NT2/D1 (cell line): ENCODE measurements around the gene MRPL38.
"Not testable (repeated sequence)": the region's sequence is repeated elsewhere in the genome, so short reads cannot be mapped to it uniquely, and the experiment has no call there.

Experiments used
- SUZ12 ChIP-seq: IDR thresholded peaks from 2 replicates; pipeline ENCODE4 v1.6.1; 2011; ENCODE audit not compliant: insufficient read length, insufficient read depth; ENCODE audit errors: extremely low read depth
- YY1 ChIP-seq: IDR thresholded peaks from 2 replicates; pipeline ENCODE4 v1.6.1; 2011; ENCODE audit not compliant: insufficient read length, insufficient read depth
- ZNF274 ChIP-seq: IDR thresholded peaks from 2 replicates; pipeline ENCODE4 v1.6.1; 2011; ENCODE audit warnings: mild to moderate bottlenecking, low read depth, low read length

DNA sequence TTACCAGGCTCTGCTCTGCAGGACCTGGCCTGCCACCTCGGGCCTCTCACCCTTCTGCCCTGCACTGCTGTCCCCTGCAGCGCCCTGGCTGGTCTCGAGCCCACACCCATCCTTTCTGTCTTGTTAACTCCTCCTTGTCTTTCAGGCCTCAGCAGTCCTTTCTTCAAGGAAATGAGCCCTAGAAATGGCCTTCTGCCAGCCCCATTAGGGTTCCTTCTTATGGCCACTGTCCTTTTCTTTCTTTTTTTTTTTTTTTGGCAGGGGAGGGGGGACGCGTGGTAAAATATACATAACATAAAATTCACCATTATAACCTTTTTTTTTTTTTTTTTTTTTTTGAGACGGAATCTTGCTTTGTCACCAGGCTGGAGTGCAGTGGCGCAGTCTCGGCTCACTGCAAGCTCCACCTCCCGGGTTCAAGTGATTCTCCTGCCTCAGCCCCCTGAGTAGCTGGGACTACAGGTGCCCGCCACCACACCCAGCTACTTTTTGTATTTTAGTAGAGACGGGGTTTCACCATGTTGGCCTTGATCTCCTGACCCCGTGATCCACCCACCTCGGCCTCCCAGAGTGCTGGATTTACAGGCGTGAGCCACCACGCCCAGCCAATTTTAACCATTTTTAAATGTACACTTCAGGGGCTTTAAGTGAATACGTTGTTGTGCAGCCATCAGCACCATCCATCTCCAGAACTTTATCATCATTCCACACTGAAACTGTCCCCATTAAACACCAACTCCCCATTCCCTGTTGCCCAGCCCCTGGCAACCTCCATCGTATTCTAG lies 39.1 kb downstream of the MRPL38 start:
- not testable (repeated sequence) for TF ChIP-seq YY1, ZNF274, SUZ12
